ENCODE results near the gene APOBEC3B. TPM values are rescaled to one million over a fixed set of nuclear protein-coding genes. Genes with fewer than 3 reads are reported as not detected.

APOBEC3B gene
- total and polyA plus RNA-seq, 2 experiments from 2014 or later = 2.2 to 11.0 TPM

GRCh38 chr22:38949889-38950405 is 32.2 kb upstream of the APOBEC3B start:
- H2AFZ ChIP-seq = no peak overlapping the region
- 77% methylated on average over 8 of the region's 8 CpGs for WGBS (ENCODE audit: low lambda C conversion rate, missing lambda C conversion rate)
- no peak overlapping the region for H3K4me2 ChIP-seq
- H3K79me2 ChIP-seq = no peaks in the 10 kb centered on the region
- DNase-seq (ENCODE audit: low spot score) = no peak
- no peak overlapping the region for H3K27ac ChIP-seq
- no peaks in the 10 kb centered on the region for H3K36me3 ChIP-seq (replicated peaks; ENCODE audit: insufficient read depth, low read depth)
- no peak overlapping the region for H3K4me3 ChIP-seq
- no peaks in the 10 kb centered on the region for H3K27me3 ChIP-seq
- TF ChIP-seq CTCF (IDR thresholded peaks at IDR 0.05; ENCODE audit: poor library complexity) (no peak), EZH2phosphoT487 (IDR thresholded peaks at IDR 0.05; ENCODE audit: low read depth, severe bottlenecking, unreplicated experiment) (no peak), EZH2 (IDR thresholded peaks at IDR 0.05; ENCODE audit: borderline replicate concordance) (no peak)
- no peaks in the 10 kb centered on the region for H4K20me1 ChIP-seq (ENCODE audit: insufficient read depth, poor library complexity, severe bottlenecking)
- H3K9me2 ChIP-seq (replicated peaks; ENCODE audit: insufficient read depth) = no peaks in the 10 kb centered on the region
- no peaks in the 10 kb centered on the region for H3K9me3 ChIP-seq (ENCODE audit: low read depth)
- H3K4me1 ChIP-seq (ENCODE audit: insufficient read depth) = peaks cover 10% of the 10 kb centered on the region

- TF ChIP-seq EZH2phosphoT487 (IDR thresholded peaks at IDR 0.05; ENCODE audit: low read depth, severe bottlenecking, unreplicated experiment) = no peak
- TF ChIP-seq CTCF (IDR thresholded peaks at IDR 0.05; ENCODE audit: poor library complexity) = no peak
- no peak for TF ChIP-seq EZH2 (IDR thresholded peaks at IDR 0.05; ENCODE audit: borderline replicate concordance)
- DNase-seq (ENCODE audit: low spot score) = no peak
- Histone ChIP-seq H4K20me1 (ENCODE audit: insufficient read depth, poor library complexity, severe bottlenecking) (no peaks in the 10 kb centered on the region), H3K27me3 (no peaks in the 10 kb centered on the region), H3K27ac (no peak overlapping the region), H2AFZ (no peak overlapping the region), H3K4me1 (ENCODE audit: insufficient read depth) (peaks cover 18% of the 10 kb centered on the region), H3K4me3 (no peak overlapping the region), H3K9me3 (ENCODE audit: low read depth) (no peaks in the 10 kb centered on the region), H3K4me2 (no peak overlapping the region), H3K36me3 (replicated peaks; ENCODE audit: insufficient read depth, low read depth) (no peaks in the 10 kb centered on the region), H3K79me2 (no peaks in the 10 kb centered on the region), H3K9me2 (replicated peaks; ENCODE audit: insufficient read depth) (no peaks in the 10 kb centered on the region)
- WGBS (ENCODE audit: low lambda C conversion rate, missing lambda C conversion rate) = 87% methylated on average over 12 of the region's 13 CpGs
These were observed 31.4 kb upstream of the APOBEC3B start for GRCh38 chr22:38950527-38951295.

- DNase-seq (ENCODE audit: low spot score) = no peak
- Histone ChIP-seq H4K20me1 (ENCODE audit: insufficient read depth, poor library complexity, severe bottlenecking) (no peaks in the 10 kb centered on the region), H3K4me3 (no peak overlapping the region), H3K27ac (no peak overlapping the region), H2AFZ (no peak overlapping the region), H3K27me3 (no peaks in the 10 kb centered on the region), H3K36me3 (replicated peaks; ENCODE audit: insufficient read depth, low read depth) (no peaks in the 10 kb centered on the region), H3K9me2 (replicated peaks; ENCODE audit: insufficient read depth) (no peaks in the 10 kb centered on the region), H3K9me3 (ENCODE audit: low read depth) (no peaks in the 10 kb centered on the region), H3K4me1 (ENCODE audit: insufficient read depth) (peaks cover 18% of the 10 kb centered on the region), H3K79me2 (no peaks in the 10 kb centered on the region), H3K4me2 (no peak overlapping the region)
- WGBS (ENCODE audit: low lambda C conversion rate, missing lambda C conversion rate) = 68% methylated on average over 2 of the region's 2 CpGs
- no peak for TF ChIP-seq EZH2phosphoT487 (IDR thresholded peaks at IDR 0.05; ENCODE audit: low read depth, severe bottlenecking, unreplicated experiment)
- TF ChIP-seq CTCF (IDR thresholded peaks at IDR 0.05; ENCODE audit: poor library complexity) = no peak
- no peak for TF ChIP-seq EZH2 (IDR thresholded peaks at IDR 0.05; ENCODE audit: borderline replicate concordance)
These were observed 30.4 kb upstream of the APOBEC3B start for GRCh38 chr22:38951734-38952133.
